ENCODE measurements around the gene CAND1.
A peak's percentile ranks its signal among the peaks of the same experiment; 100 is the strongest.

CAND1 gene

GRCh38 chr12:67344979-67345710 is 76.0 kb downstream of the CAND1 start:
- no peak for DNase-seq (ENCODE audit: low spot score)

- no peak for DNase-seq (ENCODE audit: low spot score)
These were observed 79.5 kb downstream of the CAND1 start for GRCh38 chr12:67348683-67349082.

DNA sequence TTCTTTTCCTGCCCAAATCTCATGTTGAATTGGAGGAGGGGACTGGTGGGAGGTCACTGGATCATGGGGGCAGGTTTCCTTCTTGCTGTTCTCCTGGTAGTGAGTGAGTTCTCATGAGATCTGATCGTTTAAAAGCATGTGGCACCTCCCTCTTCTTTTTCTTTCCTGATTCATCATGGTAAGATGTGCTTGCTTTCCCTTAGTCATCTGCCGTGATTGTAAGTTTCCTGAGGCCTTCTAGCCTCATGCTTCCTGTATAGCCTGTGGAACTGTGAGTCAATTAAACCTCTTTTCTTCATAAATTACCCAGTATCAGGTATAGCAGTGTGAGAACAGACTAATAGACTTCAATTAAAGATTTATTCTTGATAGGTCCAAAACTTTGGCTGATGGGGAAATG is 83.5 kb downstream of the CAND1 start:
- no peak for DNase-seq (ENCODE audit: low spot score)

DNA sequence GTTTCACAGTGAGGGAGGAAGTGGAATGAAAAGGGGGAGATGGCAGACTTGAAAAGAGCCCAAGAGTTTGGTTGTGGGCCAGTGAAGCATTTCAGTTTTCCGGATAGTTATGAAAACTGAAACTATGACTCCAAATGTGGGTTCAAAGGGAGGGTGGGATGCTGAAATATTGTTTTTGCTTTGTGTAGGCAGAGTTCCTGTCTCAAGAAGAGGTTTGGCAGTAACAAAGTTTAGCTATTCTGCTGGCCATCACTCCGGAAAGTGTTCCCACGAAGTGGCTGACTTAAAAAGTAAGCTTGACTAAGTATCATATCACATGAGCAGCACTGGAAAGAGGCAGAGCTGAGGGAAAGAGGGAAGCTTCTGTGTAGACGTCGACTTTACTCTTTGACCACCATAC is 85.2 kb downstream of the CAND1 start:
- no peak for DNase-seq (ENCODE audit: low spot score)

DNA sequence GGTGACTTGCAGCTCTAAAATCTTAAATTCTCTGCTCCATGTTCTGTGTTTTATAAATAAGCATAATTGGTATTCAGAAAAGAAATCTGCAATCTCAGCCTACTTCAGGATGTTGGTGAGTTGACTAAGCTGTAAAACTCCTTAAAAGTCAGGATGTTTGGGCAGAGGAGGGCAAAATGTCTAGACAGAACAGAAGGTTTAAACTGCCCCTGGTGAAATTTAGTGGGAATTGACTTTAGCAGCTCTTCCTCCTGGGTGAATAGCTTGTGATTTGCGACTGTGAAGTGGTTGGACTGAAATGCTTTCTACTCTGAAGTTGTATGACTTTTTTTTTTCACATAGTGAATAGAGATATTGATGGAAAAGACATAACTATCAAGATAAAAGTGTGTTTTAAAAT is 85.8 kb downstream of the CAND1 start:
- no peak for DNase-seq (ENCODE audit: low spot score)

- DNase-seq (ENCODE audit: low spot score) = peak; percentile 54
These were observed 86.5 kb downstream of the CAND1 start for GRCh38 chr12:67355428-67356379.

DNA sequence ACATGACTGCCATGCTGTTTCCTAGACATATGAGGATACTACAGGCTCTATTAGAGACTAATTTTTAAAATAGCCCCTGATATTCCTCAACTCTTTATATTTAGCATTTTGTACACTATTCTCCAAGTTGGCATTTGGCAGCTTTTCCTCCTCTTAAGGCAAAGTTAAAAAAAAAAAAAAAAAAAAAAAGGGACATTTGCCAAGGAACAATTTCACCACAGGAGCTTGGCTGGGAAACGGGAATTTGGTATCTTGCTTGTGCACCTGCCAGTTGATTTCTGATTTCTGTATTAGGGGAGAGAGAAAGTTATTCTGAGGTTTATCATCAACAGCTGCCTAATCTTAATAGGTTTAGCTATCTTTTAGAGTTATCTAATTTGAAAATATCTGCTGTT is 87.2 kb downstream of the CAND1 start:
- DNase-seq (ENCODE audit: low spot score) = no peak

GRCh38 chr12:67357376-67358125 is 88.4 kb downstream of the CAND1 start:
- DNase-seq (ENCODE audit: low spot score) = no peak

DNA sequence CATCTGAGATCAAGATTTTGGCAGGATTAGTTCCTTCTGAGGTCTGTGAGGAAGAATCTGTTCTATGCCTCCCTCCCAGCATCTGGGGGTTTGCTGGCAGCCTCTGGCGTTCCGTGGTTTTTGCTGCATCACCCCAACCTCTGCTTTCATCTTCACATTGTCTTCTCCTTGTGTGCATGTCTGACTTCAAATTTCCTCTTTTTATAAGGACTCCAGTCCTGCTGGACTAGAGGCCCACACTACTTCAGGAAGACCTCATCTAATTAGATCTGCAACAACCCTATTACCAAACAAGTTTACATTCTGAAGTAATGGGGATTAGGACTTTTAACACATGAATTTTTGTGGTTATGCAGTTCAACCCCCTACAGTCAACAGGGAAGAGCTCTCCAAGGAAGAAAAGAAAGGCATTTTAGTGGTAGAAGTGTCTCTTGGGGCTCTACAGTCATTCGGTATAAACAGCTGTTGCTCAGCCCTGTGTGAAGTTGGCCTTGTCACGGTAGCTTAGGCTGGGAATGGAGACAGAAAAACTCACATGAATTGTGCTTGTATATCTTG is 89.7 kb downstream of the CAND1 start:
- DNase-seq (ENCODE audit: low spot score) = no peak

GRCh38 chr12:67362526-67362925 is 93.4 kb downstream of the CAND1 start:
- no peak for DNase-seq (ENCODE audit: low spot score)

- DNase-seq (ENCODE audit: low spot score) = no peak
These were observed 95.1 kb downstream of the CAND1 start for GRCh38 chr12:67364228-67364627.

DNA sequence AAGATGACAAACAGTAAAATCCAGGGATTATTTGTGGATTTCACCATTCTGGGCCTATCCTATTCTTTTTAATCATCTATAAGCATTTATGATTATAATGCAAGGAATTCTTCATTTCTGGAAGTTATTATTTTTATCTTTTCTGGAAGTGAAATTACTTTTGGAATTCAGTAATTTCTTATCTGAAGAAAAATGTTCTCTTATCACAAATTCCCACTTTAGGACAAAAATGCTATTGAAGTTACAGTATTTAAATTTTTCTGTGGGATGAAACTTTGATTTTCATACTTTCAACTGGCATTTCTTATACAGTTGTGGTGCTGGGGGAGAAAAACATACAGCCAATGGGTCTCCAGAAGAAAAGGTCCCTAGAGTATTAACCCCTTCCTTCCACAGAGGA is 96.0 kb downstream of the CAND1 start:
- no peak for DNase-seq (ENCODE audit: low spot score)

DNA sequence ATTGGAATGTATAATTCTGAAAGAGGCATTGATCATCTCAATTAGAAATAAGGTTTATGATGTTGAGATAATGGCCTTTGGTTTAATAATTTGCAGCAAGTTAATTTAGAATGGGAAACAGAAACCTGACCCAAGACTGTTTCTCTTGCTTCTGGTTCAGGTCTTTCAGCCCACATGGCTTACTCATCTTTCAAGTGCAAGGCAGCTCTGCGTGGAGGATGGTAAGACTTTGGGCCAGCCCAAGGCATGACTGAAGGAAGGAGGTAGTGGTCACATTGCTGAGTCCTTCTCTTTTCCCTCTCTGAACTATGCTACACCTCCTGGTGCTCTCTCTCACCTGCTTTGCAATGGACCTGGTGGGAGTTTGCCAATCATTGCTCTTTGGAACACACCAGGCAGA is 98.7 kb downstream of the CAND1 start:
- no peak for DNase-seq (ENCODE audit: low spot score)
